Measurements from ENCODE around the gene MVP. TPM values are rescaled to one million over a fixed set of nuclear protein-coding genes. Genes with fewer than 3 reads are reported as not detected.

Gene MVP
- total RNA-seq, 1 experiment from 2014 or later, result 75.1 TPM

GRCh38 chr16:29779474-29779873, 40.8 kb upstream of the MVP start:
- no peaks in the 10 kb centered on the region for H3K27me3 ChIP-seq (ENCODE audit: insufficient read depth, low read length)
- ChIA-PET RAD21 (ENCODE audit: low non-redundant PET in 1 of 2, low total read pairs in 2 of 2, uncharacterized antibody in 2 of 2, unreplicated experiment in 2 of 2) (no interaction called here), CTCF (no interaction called here), POLR2A (no interaction called here)
- no peak overlapping the region for H3K4me3 ChIP-seq (replicated peaks in 1 of 2; ENCODE audit: low read depth in 1 of 2, low read length in 2 of 2)
- no peaks in the 10 kb centered on the region for H3K79me2 ChIP-seq (ENCODE audit: insufficient read depth, low read length)
- no peaks in the 10 kb centered on the region for H3K36me3 ChIP-seq (ENCODE audit: control insufficient read depth in 1 of 2, insufficient read depth in 2 of 2, low read length in 2 of 2)
- H3K9ac ChIP-seq (ENCODE audit: low read length), result no peak overlapping the region
- peak overlapping the region; percentile 43 for H3K4me2 ChIP-seq (ENCODE audit: low read length)
- no peaks in the 10 kb centered on the region; the same call in 1 of the 2 replicates for H3K9me2 ChIP-seq (ENCODE audit: insufficient read depth)
- ATAC-seq (peak; percentile 69), DNase-seq (ENCODE audit: low read depth, low spot score) (no peak)
- H4K20me1 ChIP-seq (ENCODE audit: insufficient read depth), result no peaks in the 10 kb centered on the region
- H3K9me3 ChIP-seq (ENCODE audit: control insufficient read depth in 1 of 2, insufficient read depth in 1 of 2, low read depth in 1 of 2, low read length in 2 of 2), result no peaks in the 10 kb centered on the region
- H3K4me1 ChIP-seq (ENCODE audit: control insufficient read depth in 1 of 2, insufficient read depth in 2 of 2, low read length in 2 of 2), result peaks cover 2 to 28% of the 10 kb centered on the region in 2 experiments; a peak in 2 of 4 replicates
- TF ChIP-seq SP1 (IDR thresholded peaks at IDR 0.05; ENCODE audit: low read depth) (no peak), REST (IDR thresholded peaks at IDR 0.05; ENCODE audit: low read depth) (no peak), ELF1 (IDR thresholded peaks at IDR 0.05; ENCODE audit: borderline replicate concordance, low read depth) (no peak), ZFX (IDR thresholded peaks at IDR 0.05) (no peak), CBX3 (IDR thresholded peaks at IDR 0.05; ENCODE audit: low read depth) (no peak), SIN3A (IDR thresholded peaks at IDR 0.05; ENCODE audit: low read depth) (no peak), RAD21 (IDR thresholded peaks at IDR 0.05; ENCODE audit: low read depth) (no peak), ZNF274 (IDR thresholded peaks at IDR 0.05; ENCODE audit: low read depth, low read length) (no peak), SRF (IDR thresholded peaks at IDR 0.05; ENCODE audit: low read depth) (no peak), JUND (IDR thresholded peaks at IDR 0.05) (no peak), TCF7L2 (IDR thresholded peaks at IDR 0.05; ENCODE audit: borderline replicate concordance, extremely low read depth, insufficient read depth, insufficient read length) (no peak), YY1 (IDR thresholded peaks at IDR 0.05; ENCODE audit: extremely low read depth, insufficient replicate concordance, low read depth, low read length) (no peak), POLR2AphosphoS5 (IDR thresholded peaks at IDR 0.05; ENCODE audit: low read depth, low read length) (no peak), EZH2phosphoT487 (IDR thresholded peaks at IDR 0.05; ENCODE audit: borderline replicate concordance) (no peak), FOSL1 (IDR thresholded peaks at IDR 0.05; ENCODE audit: low read depth) (no peak), ZBTB33 (IDR thresholded peaks at IDR 0.05; ENCODE audit: extremely low read depth, insufficient replicate concordance, low read length) (no peak)
- TF ChIP-seq, protein P1, sequence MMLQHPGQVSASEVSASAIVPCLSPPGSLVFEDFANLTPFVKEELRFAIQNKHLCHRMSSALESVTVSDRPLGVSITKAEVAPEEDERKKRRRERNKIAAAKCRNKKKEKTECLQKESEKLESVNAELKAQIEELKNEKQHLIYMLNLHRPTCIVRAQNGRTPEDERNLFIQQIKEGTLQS (IDR thresholded peaks at IDR 0.05), result no peak
- TF ChIP-seq, protein P2, sequence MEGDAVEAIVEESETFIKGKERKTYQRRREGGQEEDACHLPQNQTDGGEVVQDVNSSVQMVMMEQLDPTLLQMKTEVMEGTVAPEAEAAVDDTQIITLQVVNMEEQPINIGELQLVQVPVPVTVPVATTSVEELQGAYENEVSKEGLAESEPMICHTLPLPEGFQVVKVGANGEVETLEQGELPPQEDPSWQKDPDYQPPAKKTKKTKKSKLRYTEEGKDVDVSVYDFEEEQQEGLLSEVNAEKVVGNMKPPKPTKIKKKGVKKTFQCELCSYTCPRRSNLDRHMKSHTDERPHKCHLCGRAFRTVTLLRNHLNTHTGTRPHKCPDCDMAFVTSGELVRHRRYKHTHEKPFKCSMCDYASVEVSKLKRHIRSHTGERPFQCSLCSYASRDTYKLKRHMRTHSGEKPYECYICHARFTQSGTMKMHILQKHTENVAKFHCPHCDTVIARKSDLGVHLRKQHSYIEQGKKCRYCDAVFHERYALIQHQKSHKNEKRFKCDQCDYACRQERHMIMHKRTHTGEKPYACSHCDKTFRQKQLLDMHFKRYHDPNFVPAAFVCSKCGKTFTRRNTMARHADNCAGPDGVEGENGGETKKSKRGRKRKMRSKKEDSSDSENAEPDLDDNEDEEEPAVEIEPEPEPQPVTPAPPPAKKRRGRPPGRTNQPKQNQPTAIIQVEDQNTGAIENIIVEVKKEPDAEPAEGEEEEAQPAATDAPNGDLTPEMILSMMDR (IDR thresholded peaks at IDR 0.05 in 2 of 3, conservative IDR thresholded peaks at IDR 0.05 in 1 of 3; ENCODE audit: borderline replicate concordance in 1 of 3, insufficient read depth in 1 of 3, low read depth in 2 of 3, low read length in 2 of 3), result no peak
- intact Hi-C loops (cut with micrococcal nuclease), result no loop called here
- no TSS peak for BruUV-seq (replicated peaks)
- no peak overlapping the region for H3K27ac ChIP-seq (ENCODE audit: low read depth, low read length)
- H2AFZ ChIP-seq (ENCODE audit: low read depth, low read length, poor library complexity, severe bottlenecking), result no peak overlapping the region

All from HCT116 (cell line).